Activated T-helper 1 cell treated with anti-CD3 and anti-CD28 coated beads, Interleukin-12 subunit alpha, Interleukin-12 subunit beta, Interleukin-2, Interleukin-4 antibody, amounts not matched to agents 30 ng/mL and 10 ng/mL and 1 ng/mL, durations not matched to agents 14 hours and 24 hours and 36 hours (primary cell): ENCODE data around the gene SCFD2. TPM values are rescaled to one million over a fixed set of nuclear protein-coding genes. Genes with fewer than 3 reads are reported as not detected.
A peak's percentile ranks its signal among the peaks of the same experiment; 100 is the strongest.

Experiments used
- DNase-seq: peaks from one replicate; pipeline ENCODE4 v3.0.0; 2021; ENCODE audit warnings: low spot score
- H3K27ac Mint-ChIP-seq: one replicate; pipeline ENCODE4 v1.8.0; 2021; ENCODE audit warnings: mild to moderate bottlenecking, mixed read lengths
- H3K27me3 Mint-ChIP-seq: one replicate; pipeline ENCODE4 v1.8.0; 2022; ENCODE audit warnings: mild to moderate bottlenecking, moderate library complexity, mixed read lengths; ENCODE audit not compliant: insufficient read depth
- H3K36me3 Mint-ChIP-seq: one replicate; pipeline ENCODE4 v1.8.0; 2021; ENCODE audit warnings: low read depth, mixed read lengths
- H3K4me1 Mint-ChIP-seq: one replicate; pipeline ENCODE4 v1.8.0; 2021; ENCODE audit warnings: low read depth, mixed read lengths
- H3K4me3 Mint-ChIP-seq: one replicate; pipeline ENCODE4 v1.8.0; 2021; ENCODE audit warnings: mild to moderate bottlenecking, moderate library complexity, mixed read lengths
- H3K9me3 Mint-ChIP-seq: one replicate; pipeline ENCODE4 v1.8.0; 2021; ENCODE audit warnings: mixed read lengths
- intact Hi-C: fragments of 100-400 bp; cut with micrococcal nuclease; formaldehyde crosslinking; loops from one replicate; pipeline ENCODE4 v1.15.1; 2024
- total RNA-seq: library from RNA; stranded (reverse); gene quantifications from 2 replicates; pipeline ENCODE4 v1.2.3, GENCODE V29; 2022

SCFD2 gene
- total RNA-seq, 1 donor from 2014 or later, result 40.5 TPM

DNA sequence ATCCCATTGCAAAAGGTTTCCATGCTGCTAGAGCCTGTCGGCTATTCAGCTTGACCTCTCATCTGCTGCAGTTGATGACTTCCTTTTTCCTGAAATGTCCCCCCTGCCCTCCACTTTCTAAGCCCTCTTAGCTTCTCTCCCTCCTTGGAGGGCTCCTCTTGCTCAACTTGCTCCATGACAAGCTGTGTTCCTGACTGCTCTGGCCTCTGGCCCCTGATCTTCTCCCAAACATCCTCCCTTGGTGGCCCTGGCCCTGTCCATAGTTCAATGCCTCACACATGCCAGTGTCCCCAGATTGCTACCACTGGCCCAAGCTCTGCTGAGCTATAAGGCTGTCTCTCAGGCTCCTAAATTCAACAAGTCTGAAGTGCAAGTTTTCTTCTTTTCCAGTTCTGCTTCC is 474.1 kb downstream of the SCFD2 start:
- Mint-ChIP-seq H3K4me1 (peaks cover 9% of the 10 kb centered on the region), H3K27ac (no peak overlapping the region), H3K9me3 (peaks cover 6% of the 10 kb centered on the region), H3K36me3 (peaks cover 6% of the 10 kb centered on the region), H3K4me3 (no peak overlapping the region), H3K27me3 (no peaks in the 10 kb centered on the region)
- no peak for DNase-seq
- intact Hi-C loops, result no loop called here

DNA sequence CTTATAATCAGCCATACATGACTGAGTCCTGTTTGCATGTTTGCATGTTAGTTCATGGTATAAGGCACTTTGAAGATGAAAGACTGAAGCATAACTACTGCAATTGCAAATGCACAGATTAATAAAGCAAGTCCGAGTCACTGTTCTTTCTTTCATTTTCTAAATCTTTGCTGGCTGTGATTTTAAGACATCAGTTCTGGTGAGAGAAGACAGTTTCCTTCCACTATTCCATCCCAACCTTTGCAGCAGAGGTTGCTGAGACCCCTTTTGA is 475.4 kb downstream of the SCFD2 start:
- DNase-seq, result no peak
- Mint-ChIP-seq H3K4me3 (no peak overlapping the region), H3K4me1 (peaks cover 9% of the 10 kb centered on the region), H3K36me3 (peaks cover 6% of the 10 kb centered on the region), H3K9me3 (peaks cover 6% of the 10 kb centered on the region), H3K27ac (no peak overlapping the region), H3K27me3 (no peaks in the 10 kb centered on the region)
- intact Hi-C loops, result no loop called here

DNA sequence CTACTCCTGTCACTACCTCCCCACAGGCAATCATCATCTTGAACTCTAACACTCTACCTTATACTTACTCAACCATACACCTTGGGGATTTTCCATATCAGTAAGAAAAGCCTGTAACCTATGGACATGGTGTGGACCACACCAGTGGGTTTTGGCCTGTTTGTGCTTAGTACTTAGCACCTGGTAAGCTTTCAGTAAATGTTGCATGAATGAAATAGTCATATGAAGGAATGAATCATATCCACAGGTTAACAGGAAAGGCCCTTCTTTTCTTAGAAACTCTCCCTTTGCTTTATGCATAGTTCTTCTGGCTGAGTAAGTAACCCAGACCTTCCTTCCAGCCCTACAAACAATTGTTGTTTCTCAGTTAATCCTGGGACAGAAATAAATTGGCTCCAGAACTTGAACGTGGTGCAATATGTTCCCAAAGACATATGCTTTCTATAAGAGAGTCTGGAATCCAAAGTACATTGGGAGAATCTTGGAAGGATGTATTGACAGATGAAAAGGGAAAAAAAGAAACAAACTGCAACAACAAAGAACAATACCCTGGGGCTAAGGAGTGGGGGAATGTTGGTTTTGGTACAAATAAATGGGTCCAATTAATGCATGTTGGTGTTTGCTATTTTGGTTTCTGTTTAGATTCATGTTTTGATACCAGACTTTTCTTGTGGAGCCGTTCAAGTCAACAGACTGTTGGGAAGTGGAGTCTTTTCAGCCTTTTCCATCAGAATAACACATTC is 475.9 kb downstream of the SCFD2 start:
- Mint-ChIP-seq H3K36me3 (peaks cover 6% of the 10 kb centered on the region), H3K4me1 (peaks cover 9% of the 10 kb centered on the region), H3K27ac (peak overlapping the region; percentile 17), H3K4me3 (no peak overlapping the region), H3K9me3 (peaks cover 6% of the 10 kb centered on the region), H3K27me3 (no peaks in the 10 kb centered on the region)
- intact Hi-C loops, result no loop called here
- DNase-seq, result no peak

DNA sequence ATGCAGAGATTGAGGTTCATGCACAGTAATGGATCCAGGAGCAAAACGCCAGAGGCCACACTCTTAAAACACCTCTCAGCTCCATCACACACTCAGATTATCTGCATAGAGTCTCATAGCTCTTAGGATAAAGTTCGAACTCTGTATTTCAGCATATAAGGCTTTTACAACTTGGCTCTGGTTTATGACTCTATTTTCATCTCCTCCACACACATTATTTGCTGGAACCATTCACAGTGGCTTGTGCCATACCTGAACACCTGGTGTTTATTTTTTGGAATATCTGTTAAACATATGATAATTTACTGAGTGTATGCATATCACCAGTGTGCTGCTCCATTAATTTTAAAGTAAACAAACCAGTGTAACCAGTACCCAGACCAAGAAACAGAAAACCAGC is 476.5 kb downstream of the SCFD2 start:
- no peaks in the 10 kb centered on the region for H3K27me3 Mint-ChIP-seq
- H3K4me3 Mint-ChIP-seq, result no peak overlapping the region
- no peak overlapping the region for H3K27ac Mint-ChIP-seq
- H3K36me3 Mint-ChIP-seq, result peaks cover 6% of the 10 kb centered on the region
- H3K9me3 Mint-ChIP-seq, result peaks cover 6% of the 10 kb centered on the region
- peaks cover 9% of the 10 kb centered on the region for H3K4me1 Mint-ChIP-seq
- intact Hi-C loops, result no loop called here
- DNase-seq, result no peak

DNA sequence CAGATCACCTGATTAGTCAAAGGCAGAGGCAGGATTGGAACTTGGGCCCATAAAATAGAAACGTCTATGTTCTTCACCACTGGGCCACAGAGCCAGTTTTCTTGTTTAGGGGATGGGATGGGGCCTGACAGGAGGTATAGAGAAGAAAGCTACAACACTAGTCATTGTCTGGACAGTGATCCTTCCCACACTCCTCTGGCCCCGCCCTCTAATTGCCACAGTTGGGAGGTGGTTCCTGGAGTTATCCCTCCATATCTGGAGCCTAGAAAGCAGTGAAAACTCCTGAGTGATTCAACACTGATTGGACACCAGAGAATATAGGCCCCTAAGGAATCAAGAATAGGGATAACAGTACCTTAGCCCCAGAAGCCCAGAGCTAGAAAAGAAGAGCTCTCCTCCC is 480.9 kb downstream of the SCFD2 start:
- Mint-ChIP-seq H3K4me3 (no peak overlapping the region), H3K9me3 (peaks cover 6% of the 10 kb centered on the region), H3K4me1 (peaks cover 7% of the 10 kb centered on the region), H3K36me3 (peaks cover 2% of the 10 kb centered on the region), H3K27ac (no peak overlapping the region), H3K27me3 (no peaks in the 10 kb centered on the region)
- intact Hi-C loops, result no loop called here
- no peak for DNase-seq

DNA sequence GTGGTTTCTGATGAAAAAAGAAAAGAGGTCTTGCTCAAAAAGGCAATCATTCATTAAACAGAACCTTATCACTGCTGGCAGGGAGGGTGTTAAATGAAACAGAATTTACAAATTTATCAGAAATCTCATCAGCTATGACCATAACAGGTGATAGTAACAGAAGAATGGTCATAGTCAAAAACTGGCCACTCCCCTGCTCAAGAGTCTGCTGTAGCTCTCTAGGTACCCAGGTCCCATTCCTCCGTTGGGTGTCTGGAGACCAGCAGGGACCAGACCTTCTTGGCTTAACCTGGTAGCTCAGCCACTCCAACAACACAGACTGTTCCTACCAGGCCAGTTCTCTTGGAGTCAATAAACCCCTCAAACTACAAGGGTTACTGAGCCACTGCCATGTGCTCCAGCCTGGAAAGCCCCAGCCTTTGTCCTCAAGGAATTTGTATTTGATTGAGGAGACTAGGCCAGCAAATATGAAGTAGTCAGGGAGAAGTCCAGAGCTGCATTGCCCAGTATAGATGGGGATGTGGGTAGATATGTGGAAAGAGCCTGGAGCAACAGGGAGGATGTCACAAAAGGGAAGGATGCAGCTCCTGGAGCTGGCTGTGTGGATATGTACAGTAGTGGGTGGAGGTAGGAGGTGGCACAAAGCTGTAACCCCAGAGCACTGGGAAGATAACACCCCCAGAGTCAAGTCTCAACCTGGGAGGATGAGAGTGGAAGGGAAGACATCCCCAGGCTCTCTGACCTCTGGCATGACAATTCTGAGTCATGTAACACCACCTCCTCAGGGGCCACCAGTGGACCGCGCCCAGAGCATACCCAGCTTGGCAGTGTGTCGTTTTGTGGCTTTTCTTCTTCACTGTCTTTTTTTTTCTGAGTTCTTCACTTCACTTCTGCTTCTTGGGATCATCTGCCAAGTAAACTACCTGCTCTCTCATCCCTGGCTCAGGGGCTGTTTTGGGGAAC is 481.9 kb downstream of the SCFD2 start:
- DNase-seq, result no peak
- Mint-ChIP-seq H3K36me3 (peaks cover 2% of the 10 kb centered on the region), H3K9me3 (peaks cover 6% of the 10 kb centered on the region), H3K4me1 (no peaks in the 10 kb centered on the region), H3K27ac (no peak overlapping the region), H3K4me3 (no peak overlapping the region), H3K27me3 (no peaks in the 10 kb centered on the region)
- intact Hi-C loops, result no loop called here

DNA sequence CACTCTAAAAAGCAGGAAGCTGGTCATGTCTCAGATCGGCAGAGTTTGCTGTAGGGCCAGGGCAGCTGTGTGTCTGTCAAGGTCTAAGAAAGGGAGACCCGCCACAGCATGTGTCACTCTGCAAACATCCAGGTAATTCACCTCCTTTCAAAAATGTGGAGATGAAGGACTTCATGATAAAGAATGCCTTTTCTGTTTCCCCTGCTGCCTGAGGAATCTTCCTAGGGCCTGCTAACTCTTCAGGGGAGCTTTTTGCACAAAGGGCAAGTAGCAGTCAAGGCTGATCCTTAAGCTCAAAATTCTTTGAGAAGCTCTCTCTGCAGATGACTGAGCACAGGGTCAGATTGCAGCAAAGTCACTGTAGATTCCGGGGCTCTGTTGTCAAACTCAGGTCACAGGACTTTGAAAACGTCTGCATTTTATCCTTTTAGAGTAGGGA is 482.7 kb downstream of the SCFD2 start:
- H3K27me3 Mint-ChIP-seq, result no peaks in the 10 kb centered on the region
- H3K36me3 Mint-ChIP-seq, result peaks cover 2% of the 10 kb centered on the region
- no peaks in the 10 kb centered on the region for H3K4me1 Mint-ChIP-seq
- intact Hi-C loops, result no loop called here
- no peaks in the 10 kb centered on the region for H3K9me3 Mint-ChIP-seq
- no peak overlapping the region for H3K27ac Mint-ChIP-seq
- DNase-seq, result no peak
- H3K4me3 Mint-ChIP-seq, result no peak overlapping the region

DNA sequence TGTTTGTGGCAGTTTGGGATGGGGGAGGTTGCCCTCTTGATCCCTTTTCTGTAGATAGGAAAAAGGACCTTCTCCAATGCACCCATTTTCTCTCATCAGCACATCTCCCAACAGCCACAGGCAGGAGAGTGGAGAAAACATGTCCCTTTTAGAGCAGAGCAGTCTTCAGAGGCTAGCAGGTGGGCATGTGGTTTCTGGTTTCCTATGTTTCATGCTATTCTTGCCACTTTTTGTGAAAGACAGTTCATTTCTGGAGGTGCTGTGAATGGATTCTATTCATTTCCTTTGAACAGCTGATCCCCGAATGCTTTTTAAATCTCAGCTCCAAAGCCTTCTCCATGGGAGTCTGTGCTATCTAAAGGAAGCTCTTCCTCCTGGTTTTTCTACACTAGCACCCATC is 484.9 kb downstream of the SCFD2 start:
- DNase-seq, result no peak
- Mint-ChIP-seq H3K4me3 (no peak overlapping the region), H3K27me3 (no peaks in the 10 kb centered on the region), H3K4me1 (peaks cover 3% of the 10 kb centered on the region), H3K9me3 (no peaks in the 10 kb centered on the region), H3K36me3 (no peaks in the 10 kb centered on the region), H3K27ac (no peak overlapping the region)
- intact Hi-C loops, result no loop called here

DNA sequence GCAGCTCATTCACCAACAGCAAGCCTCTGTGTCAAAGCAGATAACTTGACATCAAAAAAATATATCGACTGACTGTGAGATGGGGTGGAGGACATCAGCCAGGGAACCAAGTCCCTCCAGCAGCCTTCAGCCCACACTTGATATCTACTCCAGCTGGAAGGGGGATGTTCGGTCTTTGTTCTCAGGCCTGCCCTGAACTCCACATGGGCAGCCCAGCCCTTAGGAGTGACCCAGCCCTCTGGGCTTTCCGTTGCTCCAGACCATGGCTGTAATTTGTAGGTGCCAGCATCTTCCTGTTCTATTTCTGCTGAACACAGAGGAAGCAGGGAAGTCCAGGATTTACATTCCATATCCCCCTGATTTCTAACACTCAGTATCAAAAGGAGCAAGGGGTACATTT is 486.4 kb downstream of the SCFD2 start:
- Mint-ChIP-seq H3K27me3 (no peaks in the 10 kb centered on the region), H3K4me1 (peaks cover 5% of the 10 kb centered on the region)

DNA sequence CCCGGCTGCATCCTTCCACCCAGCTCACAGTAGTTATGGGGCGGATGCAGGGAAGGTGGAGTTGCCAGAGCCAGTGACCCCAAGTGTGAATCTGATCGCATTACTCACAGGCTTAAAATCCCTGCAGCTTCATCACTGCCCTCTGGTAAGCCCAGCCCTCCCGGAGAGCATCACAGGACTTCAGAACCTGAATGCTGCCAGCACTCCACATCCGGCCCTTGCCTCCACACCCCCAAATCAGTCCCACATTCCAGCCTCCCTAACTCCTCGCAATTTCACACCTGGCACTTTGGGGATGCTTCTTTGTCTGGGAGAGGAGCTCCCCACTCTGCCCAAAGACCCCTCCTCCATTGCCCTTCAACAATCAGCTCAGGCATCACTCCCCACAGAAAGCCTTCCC is 488.2 kb downstream of the SCFD2 start:
- intact Hi-C loops, result no loop called here
- Mint-ChIP-seq H3K9me3 (no peaks in the 10 kb centered on the region), H3K4me3 (no peak overlapping the region), H3K4me1 (peaks cover 5% of the 10 kb centered on the region), H3K27me3 (no peaks in the 10 kb centered on the region), H3K36me3 (no peaks in the 10 kb centered on the region), H3K27ac (no peak overlapping the region)
- no peak for DNase-seq

More for the DNA sequence above, 486.4 kb downstream of the SCFD2 start:
- H3K4me3 Mint-ChIP-seq, result no peak overlapping the region
- no peak overlapping the region for H3K27ac Mint-ChIP-seq
- DNase-seq, result no peak
- H3K36me3 Mint-ChIP-seq, result no peaks in the 10 kb centered on the region
- H3K9me3 Mint-ChIP-seq, result no peaks in the 10 kb centered on the region
- intact Hi-C loops, result no loop called here

DNA sequence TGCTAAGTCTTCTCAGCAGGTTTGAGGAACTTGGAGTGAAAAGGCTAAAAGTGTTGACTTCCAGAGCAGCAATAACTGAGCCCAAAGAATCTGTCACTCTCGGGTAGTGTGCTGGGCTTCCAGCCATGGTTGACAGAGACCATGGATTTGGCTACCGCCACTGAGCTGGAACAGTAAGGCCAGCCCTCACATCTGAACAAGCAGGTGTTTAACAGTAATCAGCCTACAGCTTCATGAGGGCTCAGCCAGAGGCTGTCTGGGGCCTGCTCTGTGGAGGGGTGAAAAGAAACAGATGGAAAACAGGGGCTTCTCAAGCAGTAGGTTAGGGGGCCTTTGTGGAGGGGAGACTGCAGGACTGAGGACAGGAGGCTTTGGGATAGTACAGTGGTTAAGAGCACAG is 488.8 kb downstream of the SCFD2 start:
- Mint-ChIP-seq H3K27me3 (no peaks in the 10 kb centered on the region), H3K36me3 (no peaks in the 10 kb centered on the region), H3K9me3 (no peaks in the 10 kb centered on the region), H3K4me3 (no peak overlapping the region), H3K27ac (no peak overlapping the region), H3K4me1 (peaks cover 5% of the 10 kb centered on the region)
- DNase-seq, result no peak
- intact Hi-C loops, result no loop called here

DNA sequence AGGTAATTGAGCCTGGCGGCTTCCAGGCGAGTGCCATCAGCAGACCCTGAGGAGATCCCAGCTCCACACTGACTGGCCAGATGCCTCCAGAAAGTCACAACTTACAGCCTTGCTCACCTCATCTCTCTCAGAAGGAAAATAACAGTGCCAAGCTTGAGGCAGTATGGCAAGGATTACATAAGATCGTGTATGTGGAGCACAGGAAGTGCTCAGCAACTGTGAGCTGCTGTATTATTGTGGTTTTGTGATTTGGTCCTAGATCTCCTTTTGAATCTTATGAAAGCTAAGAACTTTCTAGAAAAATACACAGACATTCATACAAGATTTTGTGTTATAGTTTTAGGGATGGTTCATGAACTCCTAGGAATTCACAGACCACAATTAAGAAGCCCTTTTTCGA is 489.8 kb downstream of the SCFD2 start:
- H3K9me3 Mint-ChIP-seq, result no peaks in the 10 kb centered on the region
- H3K4me1 Mint-ChIP-seq, result peaks cover 5% of the 10 kb centered on the region
- no peak for DNase-seq
- no peaks in the 10 kb centered on the region for H3K36me3 Mint-ChIP-seq
- intact Hi-C loops, result no loop called here
- H3K27me3 Mint-ChIP-seq, result no peaks in the 10 kb centered on the region
- no peak overlapping the region for H3K27ac Mint-ChIP-seq
- no peak overlapping the region for H3K4me3 Mint-ChIP-seq

DNA sequence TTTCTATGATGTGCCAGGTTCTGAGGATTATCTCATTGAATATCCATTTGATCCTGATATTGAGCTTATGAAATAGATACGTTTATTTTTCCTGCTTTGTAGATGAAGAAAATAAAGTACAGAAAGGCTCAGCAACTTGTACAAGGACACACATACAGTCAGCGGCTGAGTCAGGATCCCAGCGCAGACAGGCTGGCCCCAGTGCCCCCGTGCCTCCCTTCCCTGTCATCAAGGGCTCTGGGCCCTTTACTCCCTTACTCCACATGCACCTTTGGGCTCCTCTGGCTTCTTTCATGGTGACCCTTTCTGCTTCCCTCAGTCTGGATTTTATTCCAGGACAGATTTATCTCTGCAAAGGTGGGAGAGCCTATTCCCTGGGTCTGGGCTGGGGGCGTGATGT is 490.9 kb downstream of the SCFD2 start:
- Mint-ChIP-seq H3K36me3 (no peaks in the 10 kb centered on the region), H3K9me3 (no peaks in the 10 kb centered on the region), H3K27ac (no peak overlapping the region), H3K27me3 (no peaks in the 10 kb centered on the region), H3K4me1 (peaks cover 5% of the 10 kb centered on the region), H3K4me3 (no peak overlapping the region)
- intact Hi-C loops, result no loop called here
- no peak for DNase-seq
